Hepatic stellate cell (primary cell): ENCODE results near the gene SNAP47.

Source experiments
- DNase-seq: peaks from one replicate; pipeline ENCODE4 v3.0.0; 2011; ENCODE audit warnings: low spot score

The SNAP47 gene

DNA sequence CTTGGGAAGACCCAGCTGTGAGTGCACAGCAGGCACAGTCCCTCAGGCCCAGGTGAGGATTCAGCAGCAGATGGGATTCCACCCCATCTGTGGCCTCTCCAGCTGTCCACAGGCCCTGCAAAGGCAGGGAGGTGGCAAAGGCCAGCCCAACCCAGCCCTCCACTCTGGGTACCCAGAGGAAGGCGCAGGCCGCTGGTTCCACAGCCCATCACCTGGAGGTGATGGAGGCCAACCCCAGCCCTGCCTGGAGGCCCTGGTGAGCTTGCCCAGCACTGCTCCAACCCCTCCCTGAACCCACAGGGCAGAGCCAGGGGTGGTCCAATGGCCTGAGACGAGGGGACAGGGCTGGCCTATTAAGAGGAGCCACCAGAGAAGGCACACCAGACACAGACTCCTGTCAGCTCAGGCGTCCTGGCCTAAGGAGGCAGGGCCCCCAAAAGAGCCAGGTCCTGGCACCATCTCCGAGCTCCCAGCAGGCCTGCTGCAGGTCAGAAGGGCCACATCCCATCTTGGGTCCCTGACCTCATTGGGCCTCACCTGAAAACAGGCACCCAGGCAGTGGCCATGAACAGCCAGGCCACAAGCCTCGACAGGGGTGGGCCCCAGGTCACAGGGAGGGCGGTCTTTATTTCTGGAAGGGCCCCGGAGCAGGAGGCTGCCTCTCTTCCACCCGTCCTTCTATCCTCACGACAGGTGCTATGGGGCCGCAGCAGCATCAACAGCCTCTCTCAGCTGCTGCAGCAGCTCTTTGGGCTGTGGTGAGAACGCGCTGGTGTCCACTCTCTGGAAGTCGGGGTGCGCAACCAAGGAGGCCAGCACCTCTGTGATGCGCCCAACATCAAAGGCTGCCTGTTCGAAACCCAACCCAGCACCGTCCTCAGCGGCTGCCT lies 3.3 kb upstream of the SNAP47 start:
- no peak for DNase-seq

DNA sequence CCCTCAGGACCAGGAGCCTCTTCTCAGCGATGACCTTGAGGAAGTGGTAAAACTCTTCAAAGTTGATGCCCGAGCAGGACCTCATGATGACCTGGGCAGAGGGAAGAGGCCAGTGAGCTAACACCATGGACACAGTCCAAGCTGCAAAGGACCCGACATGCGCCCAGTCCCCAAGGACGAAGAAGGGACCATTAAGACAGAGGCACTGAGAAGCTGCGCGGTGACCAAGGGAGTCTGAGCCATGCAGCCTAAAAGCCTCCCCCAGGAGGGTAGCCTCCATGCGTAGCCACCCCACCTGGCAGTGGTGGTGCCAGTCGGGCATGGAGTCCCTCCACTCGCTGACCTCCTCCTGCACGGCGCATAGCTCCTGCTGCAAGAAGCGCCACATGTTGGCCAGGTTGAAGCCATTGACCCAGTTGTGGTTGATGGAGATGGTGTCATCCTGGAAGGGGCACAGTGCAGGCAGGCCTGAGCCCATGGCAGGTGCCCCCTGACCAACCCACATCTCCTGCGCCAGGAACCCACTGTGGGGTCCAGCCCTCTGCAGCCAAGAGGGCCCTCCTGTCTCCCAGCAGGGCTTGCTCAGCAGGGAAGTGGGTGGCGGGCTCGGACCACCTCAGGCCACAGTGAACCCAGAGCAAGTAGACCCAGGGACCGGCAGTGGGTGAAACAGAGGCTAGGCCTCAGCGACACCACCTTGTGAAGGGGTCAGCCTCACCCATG lies 2.5 kb upstream of the SNAP47 start:
- DNase-seq, result no peak

DNA sequence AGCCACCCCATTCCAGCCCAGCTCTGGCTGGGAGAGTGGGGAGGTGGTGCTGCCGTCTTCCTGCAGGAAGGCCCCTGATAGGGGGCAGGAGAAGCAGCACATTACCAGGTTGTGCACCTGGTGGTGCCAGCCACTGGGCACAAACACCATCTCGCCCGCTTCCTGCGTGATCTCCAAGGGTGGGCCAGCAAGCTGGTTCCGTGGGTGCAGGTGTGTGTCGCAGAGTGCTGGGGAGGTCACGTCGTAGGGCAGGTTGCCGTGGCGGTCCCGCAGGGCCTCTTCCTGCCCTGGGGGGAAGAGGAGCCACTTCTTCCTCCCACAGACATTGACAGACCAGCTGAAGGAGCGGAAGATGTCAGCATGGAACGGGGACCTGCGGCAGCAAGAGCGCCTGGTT lies 1.9 kb upstream of the SNAP47 start:
- DNase-seq, result no peak

DNA sequence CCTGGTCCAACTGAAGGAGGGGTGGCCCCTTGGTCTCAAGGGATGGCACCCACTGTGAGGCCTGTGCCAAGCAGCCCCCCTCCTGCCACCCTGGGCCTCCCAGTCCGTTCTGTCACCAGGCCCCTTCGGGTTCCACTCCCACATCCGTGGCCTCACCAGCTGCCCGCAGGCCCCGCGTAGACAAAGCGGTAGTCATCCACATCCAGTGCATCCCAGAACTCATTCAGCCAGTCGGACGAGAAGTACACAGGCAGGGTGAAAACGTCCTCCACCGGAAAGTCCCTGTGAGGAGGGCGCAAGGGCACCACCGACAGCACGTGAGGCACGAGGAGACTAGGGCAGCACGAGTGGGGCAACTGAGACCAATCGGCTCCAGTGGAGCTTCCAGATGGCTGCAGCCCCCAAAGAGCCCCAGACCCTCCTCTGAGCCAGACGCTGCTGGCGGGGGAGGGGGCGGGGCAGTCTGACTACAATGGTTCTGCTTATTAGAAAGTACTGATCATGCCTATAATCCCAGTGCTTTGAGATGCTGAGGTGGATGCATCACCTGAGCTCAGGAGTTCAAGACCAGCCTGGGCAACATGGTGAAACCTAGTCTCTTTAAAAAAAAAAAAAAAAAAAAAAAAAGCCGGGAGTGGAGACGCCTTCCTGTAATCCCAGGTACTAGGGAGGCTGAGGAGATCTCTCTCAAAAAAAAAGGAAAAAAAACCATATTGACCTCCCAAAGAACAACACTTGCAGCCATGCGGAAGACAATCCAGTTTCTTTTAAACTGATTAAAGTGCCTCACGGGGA lies 1.3 kb upstream of the SNAP47 start:
- DNase-seq, result no peak

DNA sequence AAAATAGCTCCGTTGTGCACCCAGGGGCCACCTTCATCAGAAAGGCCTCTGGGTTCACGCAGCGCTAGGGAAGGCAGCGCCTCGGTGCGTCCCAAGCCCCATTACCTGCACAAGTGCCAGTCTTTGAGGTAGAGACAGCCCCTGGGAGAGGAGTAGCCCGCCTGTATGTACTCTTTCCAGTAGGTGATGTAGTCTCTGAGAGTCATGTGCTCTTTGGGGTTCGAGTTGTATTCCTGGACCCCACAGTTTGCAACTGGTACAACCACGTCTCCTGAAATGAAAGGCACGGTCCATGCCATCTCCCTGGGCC lies 734 bp upstream of the SNAP47 start:
- DNase-seq, result no peak

DNA sequence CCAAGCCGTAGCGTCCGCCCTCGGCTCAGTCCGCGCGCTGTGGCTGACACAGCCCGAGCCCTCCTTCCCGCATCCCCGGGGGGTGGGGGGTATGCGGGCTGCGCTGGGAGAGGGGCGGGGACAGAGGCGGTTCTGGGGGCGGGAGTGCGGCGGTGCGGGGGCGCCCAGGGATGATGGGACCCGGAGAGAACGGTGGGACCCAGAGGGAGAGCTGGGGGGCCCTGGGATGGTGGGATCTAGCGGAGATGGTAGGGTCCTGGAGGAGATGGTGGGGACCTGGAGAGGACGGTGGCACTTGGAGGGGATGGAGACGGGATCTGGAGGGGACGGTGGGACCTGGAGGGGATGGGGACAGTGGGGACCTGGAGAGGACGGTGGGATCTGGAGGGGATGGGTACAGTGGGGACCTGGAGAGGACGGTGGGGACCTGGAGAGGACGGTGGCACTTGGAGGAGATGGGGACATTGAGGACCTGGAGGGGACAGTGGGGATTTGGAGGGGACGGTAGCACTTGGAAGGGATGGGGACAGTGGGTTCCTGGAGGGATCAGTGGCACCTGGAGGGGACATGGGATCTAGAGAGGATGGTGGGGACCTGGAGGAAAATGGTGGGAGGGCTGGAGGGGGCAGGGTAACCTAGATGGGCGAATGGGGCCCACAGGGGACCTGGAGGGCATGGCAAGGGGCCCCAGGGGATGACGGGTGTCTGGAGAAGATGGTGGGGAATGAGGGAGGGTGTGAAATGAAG lies 477 bp downstream of the SNAP47 start:
- DNase-seq, result no peak

DNA sequence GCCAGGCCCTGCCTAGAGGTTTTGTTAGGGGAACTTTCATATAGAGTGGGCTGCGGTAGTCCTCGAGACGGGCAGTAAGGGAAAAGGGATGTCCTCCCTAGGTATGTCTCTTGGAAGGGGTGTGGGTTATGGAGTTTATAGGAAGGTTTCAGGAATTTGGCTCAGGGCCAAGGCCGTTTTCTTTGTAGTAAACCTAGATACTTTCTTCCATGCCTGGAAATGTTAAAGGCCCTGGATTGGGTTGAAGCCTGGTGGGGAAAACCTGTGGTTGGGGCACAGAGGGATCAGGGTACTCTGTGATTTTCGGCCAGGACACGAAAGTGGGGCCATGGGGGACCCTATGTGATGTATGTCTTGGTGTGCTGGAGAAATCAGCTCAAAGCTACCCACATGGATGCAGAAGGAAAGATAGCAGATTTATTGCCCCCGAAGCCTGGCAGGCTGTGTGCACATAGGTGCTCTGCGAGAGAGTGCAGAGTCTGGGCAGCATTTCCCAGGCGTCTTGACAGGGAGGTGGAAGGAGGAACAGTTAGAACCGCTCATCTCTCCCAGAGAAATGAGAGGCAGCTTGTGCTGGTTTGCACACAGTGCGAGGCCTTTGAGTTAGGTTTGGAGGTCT lies 1.7 kb downstream of the SNAP47 start:
- no peak for DNase-seq

DNA sequence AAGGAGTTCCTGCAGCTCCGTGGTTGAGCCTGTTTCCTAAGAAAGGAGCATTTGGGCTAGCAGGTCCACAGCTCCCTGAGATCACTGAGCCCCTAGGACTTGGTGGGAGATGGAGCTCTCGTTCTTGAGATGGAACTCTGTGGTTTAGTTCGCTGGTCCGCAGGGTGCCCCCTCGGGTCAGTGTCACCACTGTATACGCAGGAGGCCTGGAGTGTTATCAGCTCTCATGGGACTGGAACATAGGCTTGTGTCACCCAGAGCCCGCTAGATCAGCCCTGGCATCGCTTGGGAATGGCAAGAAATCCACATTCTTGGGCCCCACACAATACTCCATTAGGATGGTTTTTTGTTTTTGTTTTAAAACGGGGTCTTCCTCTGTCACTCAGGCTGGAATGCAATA lies 3.6 kb downstream of the SNAP47 start:
- no peak for DNase-seq

DNA sequence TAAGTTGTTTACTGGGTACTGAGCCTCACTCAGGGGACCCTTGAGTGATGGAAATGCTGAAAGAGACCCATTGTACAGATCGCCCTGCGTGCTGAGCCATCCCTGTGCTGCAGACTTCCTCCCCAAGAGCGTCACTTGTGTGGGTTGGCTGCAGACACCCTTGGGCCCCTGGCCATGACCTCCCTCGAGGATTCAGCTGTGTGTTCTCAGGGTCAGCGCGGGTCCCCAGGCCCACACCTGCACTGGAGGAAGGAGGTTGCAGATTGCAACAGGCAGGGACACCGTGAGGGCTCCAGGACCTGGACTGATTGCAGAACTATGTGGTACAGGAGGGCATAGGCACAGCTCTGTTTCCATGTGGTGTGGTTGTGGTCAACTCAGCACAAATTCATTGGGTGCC lies 4.4 kb downstream of the SNAP47 start:
- no peak for DNase-seq

DNA sequence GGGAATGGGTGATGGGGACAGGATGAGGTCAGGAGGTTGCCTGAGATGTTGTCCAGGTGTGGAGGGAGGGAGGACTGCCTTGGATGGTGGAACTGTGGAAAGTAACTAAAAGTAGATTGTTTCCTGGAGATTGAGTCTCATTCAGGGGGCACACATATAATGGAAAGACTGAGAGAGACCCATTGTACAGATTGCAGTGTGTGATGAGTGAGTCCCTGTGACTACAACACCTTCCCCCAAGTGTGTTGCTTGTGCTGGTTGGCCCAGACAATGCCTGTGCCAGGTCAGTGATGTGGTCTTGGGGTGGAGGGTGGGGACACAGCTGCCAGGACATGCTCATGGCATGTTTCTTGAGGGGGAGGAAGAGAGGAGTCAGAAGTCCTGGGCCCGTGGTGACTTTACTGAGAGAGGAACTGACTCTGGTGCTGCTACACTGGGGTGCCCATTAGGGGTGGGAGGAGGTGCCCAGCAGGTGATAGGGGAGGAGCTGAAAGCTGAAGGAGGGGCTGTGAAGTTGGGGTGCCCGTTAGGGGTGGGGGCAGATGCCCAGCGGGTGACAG lies 5.2 kb downstream of the SNAP47 start:
- DNase-seq, result no peak

DNA sequence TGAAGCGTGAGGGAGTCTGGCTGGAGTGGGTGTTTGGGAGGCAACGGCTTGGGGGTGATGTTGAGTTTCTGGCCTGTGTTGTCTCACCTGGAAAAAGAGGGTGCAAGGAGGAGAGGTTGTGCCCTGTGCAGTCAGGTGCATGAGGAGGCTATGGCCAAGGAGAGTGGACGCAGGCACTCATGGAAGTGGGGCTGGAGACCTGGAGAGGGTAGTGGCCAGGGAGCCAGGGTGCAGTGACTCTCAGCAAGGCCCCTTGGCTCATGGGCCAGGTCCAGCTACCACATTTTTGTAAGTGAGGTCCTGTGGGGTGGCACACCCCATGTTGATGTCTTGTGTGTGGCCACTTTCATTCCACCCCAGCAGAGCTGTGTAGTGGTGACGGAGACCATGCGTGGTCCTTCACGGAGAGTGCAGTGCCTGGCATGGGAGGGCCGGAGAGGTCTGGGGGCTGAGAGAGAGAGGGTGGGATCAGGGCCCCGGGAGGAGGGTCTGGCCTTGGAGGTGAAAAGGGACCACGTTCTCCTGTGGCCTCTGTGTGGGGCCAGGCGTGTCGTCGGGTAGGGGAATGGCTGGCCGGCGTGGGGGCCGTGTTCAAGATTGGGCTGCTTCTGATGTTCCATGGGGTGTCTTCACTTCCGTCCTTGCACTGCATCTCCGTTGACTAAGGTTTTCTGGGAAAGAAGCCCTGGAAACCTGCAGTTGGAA lies 6.1 kb downstream of the SNAP47 start:
- no peak for DNase-seq

DNA sequence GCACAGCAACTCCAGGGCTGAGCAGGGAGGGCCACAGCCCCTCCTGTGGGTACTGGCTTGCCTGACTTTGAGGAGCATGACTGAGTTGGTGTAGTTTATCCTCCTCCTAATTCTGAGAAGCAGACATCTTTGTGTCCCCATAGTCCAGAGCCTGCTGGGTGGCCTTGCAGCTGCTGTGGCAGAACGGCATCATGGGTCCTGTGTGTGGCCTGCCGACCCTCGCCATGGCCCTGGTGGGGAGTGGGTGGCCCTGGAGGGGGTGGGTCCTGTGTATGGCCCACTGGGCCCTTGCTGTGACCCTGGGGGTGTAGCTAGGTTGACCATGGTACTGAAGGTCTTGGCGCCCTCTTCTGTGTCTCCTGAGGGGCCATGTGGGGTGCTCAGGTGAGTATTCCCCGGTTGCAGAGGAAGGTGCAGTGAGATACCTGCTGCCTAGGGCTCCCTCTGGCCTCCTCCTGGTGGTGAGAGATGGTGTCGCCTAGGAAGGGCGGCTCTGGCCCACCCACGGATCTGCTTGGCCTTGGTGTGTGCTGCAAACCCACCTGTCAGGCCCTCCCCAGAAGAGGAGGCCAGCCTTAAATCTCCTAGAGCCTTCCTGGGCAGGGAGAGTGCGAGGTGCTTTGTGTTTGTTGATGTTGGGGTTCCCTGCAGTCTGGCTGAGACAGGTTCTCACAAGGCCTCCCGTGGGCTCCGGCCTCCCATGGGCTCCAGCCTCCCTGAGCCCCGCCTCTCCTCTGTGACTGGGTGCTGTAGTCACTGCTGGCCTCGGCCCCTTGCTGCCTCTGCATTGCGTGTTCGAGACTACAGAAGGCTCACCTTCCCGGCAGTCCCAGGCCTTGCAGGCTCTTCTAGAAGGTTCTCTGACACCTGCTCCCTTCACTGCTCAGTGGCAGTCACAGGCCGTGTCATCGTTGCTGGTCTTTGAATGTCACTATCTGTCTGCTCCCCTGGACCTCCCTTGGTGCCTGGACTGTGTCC lies 7.8 kb downstream of the SNAP47 start:
- DNase-seq, result no peak

DNA sequence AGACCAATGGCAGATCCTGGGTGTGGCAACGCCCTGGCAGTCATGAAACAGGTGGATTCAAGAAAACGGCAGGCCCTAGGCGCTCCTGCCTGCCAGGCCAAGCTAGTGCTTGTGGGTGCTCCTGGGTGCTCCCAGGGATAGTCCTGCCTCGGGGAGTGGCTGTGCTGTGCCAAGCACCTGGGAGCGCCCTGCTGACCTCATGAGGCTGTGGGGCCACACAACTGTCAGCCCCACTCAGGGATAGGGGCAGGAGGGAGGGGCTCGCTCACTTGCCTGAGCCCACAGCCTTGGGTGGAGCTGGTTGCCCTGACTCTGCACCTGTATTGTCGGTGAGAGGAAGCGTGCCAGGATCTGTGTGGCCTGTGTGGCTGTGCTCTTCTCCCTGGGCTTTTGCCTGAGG lies 9.4 kb downstream of the SNAP47 start:
- DNase-seq, result no peak

DNA sequence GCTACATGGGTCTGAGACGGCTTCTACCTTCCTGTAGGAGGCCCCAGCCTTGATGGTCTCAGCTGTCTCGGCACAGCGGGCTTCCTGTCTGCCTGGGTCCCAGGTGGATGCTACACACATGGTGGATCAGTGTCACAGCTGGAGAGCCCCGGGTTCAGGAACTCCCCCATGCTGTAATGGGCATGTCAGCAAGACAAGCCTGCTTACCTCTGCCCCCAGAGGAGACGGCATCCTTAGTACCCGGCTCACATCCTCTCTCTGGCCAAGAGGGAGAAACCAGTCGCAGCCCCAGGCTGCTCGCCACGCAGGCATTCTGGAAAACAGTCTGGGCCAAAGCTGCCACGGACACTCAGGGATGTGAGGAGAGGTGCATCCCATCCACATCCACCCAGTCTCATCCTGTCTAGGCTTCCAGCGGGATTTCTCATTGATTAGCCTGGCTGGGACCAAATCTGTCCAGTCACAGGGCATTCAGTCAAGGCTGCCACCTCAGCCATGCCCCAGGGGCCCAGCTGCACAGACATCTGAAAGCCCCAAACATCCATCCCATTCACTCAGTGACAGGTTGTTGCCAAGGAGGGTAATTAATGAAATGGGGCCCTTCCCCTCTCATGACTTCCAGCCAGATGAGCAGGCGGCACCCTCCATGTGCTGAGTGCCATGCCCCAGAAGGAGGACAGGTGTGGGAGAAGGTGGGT lies 10.5 kb downstream of the SNAP47 start:
- DNase-seq, result no peak

DNA sequence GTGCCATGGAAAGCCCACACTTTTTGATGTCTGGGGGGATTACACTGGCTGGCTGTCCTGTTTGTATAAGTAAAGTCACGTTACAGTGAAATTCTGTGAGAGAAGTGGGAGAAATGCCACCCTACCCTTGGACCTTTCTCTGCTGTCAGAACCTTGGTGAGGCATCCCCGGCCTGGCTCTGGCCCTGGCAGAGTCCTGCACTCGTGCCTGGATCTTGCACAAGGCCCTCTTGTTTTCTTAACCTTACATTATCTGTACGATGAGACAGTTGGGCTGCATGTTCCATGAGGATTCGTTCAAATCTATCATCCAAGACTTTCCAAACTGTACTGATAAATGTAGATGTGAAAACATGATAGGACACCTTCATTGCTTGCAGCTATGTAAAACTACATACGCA lies 11.4 kb downstream of the SNAP47 start:
- no peak for DNase-seq

DNA sequence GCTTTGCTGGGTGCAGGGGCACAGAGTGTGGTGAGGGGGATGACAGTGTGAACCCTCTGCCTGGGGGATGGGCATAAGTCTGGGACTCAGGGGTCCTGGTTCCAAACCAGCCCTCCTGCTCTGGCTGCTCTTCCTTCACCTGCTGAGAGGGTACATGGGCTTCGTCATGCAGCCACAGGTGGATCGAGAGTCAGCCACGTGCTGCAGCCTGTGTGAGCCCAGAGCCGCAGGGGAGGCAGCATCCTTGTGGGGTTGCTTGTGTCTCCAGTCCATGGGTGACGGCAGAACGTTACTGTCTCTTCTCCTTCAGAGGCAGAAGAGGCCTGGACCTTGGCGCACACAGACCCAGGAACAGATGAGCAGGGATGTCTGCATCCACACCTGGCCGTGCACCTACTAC lies 12.1 kb downstream of the SNAP47 start:
- no peak for DNase-seq

DNA sequence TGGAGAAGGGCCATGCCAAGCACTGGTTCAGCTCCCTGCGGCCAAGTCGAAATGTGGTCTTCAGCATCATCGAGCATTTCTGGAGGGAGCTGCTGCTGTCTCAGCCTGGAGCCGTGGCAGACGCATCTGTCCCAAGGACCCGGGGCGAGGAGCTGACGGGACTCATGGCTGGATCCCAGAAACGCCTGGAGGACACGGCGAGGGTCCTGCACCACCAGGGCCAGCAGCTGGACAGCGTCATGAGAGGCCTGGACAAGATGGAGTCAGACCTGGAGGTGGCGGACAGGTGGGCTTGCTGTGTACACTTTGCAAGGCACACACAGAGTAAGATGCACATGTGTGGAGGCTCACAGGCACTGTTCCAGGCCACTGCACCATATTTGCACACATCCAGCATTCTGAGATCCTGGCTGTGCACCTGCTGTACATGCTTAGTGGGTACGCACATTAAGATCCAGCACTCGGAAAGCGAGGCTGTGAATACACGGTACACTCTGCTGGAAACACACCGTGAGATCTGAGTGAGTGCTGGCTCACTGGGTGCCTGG lies 12.8 kb downstream of the SNAP47 start:
- DNase-seq, result no peak

DNA sequence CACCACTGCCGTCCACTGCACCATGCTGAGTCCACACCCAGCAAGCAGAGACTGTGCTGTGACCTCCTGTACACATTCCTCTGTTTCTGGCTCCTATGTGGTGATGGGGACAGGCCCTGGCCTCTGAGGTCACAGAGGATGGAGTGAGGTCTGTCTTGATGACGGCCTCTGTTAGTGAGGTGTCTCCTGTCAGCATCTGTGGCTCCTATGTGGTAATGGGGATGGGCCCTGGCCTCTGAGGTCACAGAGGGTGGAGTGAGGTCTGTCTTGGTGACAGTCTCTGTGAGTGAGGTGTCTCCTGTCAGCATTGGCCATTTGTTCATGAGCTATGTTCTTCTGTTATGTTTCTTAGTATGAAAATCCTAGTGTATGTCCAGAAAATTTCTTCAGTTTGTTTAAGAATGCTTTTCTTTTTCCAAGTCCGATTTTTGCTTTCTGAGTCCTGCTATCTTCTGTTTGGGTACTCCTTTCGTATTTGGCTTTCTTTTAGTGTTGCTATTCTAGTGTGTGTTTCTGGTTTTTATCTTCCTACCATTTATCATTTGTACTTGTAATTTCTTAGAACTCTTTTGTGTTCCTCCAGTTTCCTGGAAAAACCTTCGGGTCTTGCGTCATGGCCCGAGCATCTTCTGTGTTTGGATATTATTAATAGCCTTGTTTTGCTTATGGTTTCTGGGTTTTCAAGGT lies 13.4 kb downstream of the SNAP47 start:
- DNase-seq, result no peak
